ENCODE data around the gene VASH1.
"Not testable (repeated sequence)": the region's sequence is repeated elsewhere in the genome, so short reads cannot be mapped to it uniquely, and the experiment has no call there.

VASH1 gene

GRCh38 chr14:76729953-76730505 lies 31.2 kb upstream of the VASH1 start:
- Histone ChIP-seq H2AK5ac (ENCODE audit: low read length) (no peak overlapping the region), H3K4me2 (ENCODE audit: low read length) (no peak overlapping the region), H3K79me2 (ENCODE audit: control insufficient read depth, insufficient read depth, low read length) (no peaks in the 10 kb centered on the region), H3K27me3 (ENCODE audit: insufficient read depth, low read length, poor library complexity) (no peaks in the 10 kb centered on the region), H2BK120ac (ENCODE audit: low read depth, low read length) (no peak overlapping the region), H3K36me3 (ENCODE audit: control insufficient read depth, insufficient read depth, low read length) (no peaks in the 10 kb centered on the region), H3K18ac (ENCODE audit: low read length) (no peak overlapping the region), H3K4me1 (ENCODE audit: control insufficient read depth, low read depth, low read length) (no peaks in the 10 kb centered on the region), H3K4me3 (ENCODE audit: low read length) (no peak overlapping the region), H3K79me1 (ENCODE audit: low read length) (no peaks in the 10 kb centered on the region), H3K4ac (ENCODE audit: low read depth, low read length) (no peak overlapping the region), H2BK5ac (ENCODE audit: low read length) (no peak overlapping the region), H3K9ac (ENCODE audit: low read length) (no peak overlapping the region), H2BK15ac (replicated peaks; ENCODE audit: low read depth) (no peak overlapping the region), H3K23ac (ENCODE audit: low read length) (no peak overlapping the region), H4K5ac (ENCODE audit: low read length) (no peak overlapping the region), H4K8ac (ENCODE audit: low read depth, low read length) (no peak overlapping the region), H3K56ac (ENCODE audit: low read length) (no peak overlapping the region), H3K27ac (ENCODE audit: low read depth, low read length) (no peak overlapping the region)
- WGBS (ENCODE audit: extremely low coverage, insufficient coverage, low lambda C conversion rate), result no CpG with 5 or more reads among the region's 1 CpG
- no peak for DNase-seq

- not testable (repeated sequence) for H3K79me2 ChIP-seq (ENCODE audit: control insufficient read depth, insufficient read depth, low read length); H3K27me3 ChIP-seq (ENCODE audit: insufficient read depth, low read length, poor library complexity); H3K4me1 ChIP-seq (ENCODE audit: control insufficient read depth, low read depth, low read length); H3K4me3 ChIP-seq (ENCODE audit: low read length); H2BK5ac ChIP-seq (ENCODE audit: low read length); H3K23ac ChIP-seq (ENCODE audit: low read length); DNase-seq; H2BK15ac ChIP-seq (replicated peaks; ENCODE audit: low read depth); H2BK120ac ChIP-seq (ENCODE audit: low read depth, low read length); H3K9ac ChIP-seq (ENCODE audit: low read length); H4K8ac ChIP-seq (ENCODE audit: low read depth, low read length); H3K4ac ChIP-seq (ENCODE audit: low read depth, low read length); H2AK5ac ChIP-seq (ENCODE audit: low read length); H3K56ac ChIP-seq (ENCODE audit: low read length); H3K27ac ChIP-seq (ENCODE audit: low read depth, low read length); H3K79me1 ChIP-seq (ENCODE audit: low read length); H3K36me3 ChIP-seq (ENCODE audit: control insufficient read depth, insufficient read depth, low read length); H3K18ac ChIP-seq (ENCODE audit: low read length); H3K4me2 ChIP-seq (ENCODE audit: low read length); H4K5ac ChIP-seq (ENCODE audit: low read length)
- no CpG with 5 or more reads among the region's 31 CpGs for WGBS (ENCODE audit: extremely low coverage, insufficient coverage, low lambda C conversion rate)
These were observed 26.8 kb upstream of the VASH1 start for GRCh38 chr14:76734501-76734900.

- DNase-seq, result no peak
- Histone ChIP-seq H3K79me1 (ENCODE audit: low read length) (no peaks in the 10 kb centered on the region), H3K79me2 (ENCODE audit: control insufficient read depth, insufficient read depth, low read length) (no peaks in the 10 kb centered on the region), H3K56ac (ENCODE audit: low read length) (no peak overlapping the region), H3K4me1 (ENCODE audit: control insufficient read depth, low read depth, low read length) (no peaks in the 10 kb centered on the region), H3K9ac (ENCODE audit: low read length) (no peak overlapping the region), H2BK5ac (ENCODE audit: low read length) (no peak overlapping the region), H3K4ac (ENCODE audit: low read depth, low read length) (no peak overlapping the region), H2AK5ac (ENCODE audit: low read length) (no peak overlapping the region), H2BK120ac (ENCODE audit: low read depth, low read length) (no peak overlapping the region), H3K18ac (ENCODE audit: low read length) (no peak overlapping the region), H3K27me3 (ENCODE audit: insufficient read depth, low read length, poor library complexity) (no peaks in the 10 kb centered on the region), H3K4me3 (ENCODE audit: low read length) (no peak overlapping the region), H3K36me3 (ENCODE audit: control insufficient read depth, insufficient read depth, low read length) (no peaks in the 10 kb centered on the region), H4K8ac (ENCODE audit: low read depth, low read length) (no peak overlapping the region), H3K23ac (ENCODE audit: low read length) (no peak overlapping the region), H3K27ac (ENCODE audit: low read depth, low read length) (no peak overlapping the region), H4K5ac (ENCODE audit: low read length) (no peak overlapping the region), H2BK15ac (replicated peaks; ENCODE audit: low read depth) (no peak overlapping the region), H3K4me2 (ENCODE audit: low read length) (no peak overlapping the region)
These were observed 24.8 kb upstream of the VASH1 start for GRCh38 chr14:76736514-76736913.

DNA sequence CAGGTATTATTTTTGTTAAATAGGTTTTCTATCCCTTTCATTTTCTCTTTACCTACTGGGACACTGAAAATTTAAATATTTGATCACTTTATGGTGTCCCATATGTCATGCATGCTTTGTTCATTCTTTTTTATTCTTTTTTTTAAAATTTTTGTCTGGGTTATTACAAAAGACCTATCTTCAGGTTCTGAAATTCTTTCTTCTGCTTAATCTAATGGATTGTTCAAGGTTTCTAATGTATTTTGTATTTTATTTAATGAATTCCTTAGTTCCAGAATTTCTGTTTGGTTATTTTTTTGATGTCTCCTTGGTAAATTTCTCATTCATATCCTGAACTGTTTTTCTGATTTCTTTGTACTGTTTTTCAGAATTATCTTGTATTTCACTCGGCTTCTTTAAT lies 20.2 kb upstream of the VASH1 start:
- no peak overlapping the region for H3K4ac ChIP-seq (ENCODE audit: low read depth, low read length)
- no peaks in the 10 kb centered on the region for H3K36me3 ChIP-seq (ENCODE audit: control insufficient read depth, insufficient read depth, low read length)
- H2AK5ac ChIP-seq (ENCODE audit: low read length), result no peak overlapping the region
- no peak overlapping the region for H2BK5ac ChIP-seq (ENCODE audit: low read length)
- no peak overlapping the region for H4K5ac ChIP-seq (ENCODE audit: low read length)
- H3K23ac ChIP-seq (ENCODE audit: low read length), result no peak overlapping the region
- H3K56ac ChIP-seq (ENCODE audit: low read length), result no peak overlapping the region
- H3K4me3 ChIP-seq (ENCODE audit: low read length), result no peak overlapping the region
- no peaks in the 10 kb centered on the region for H3K79me2 ChIP-seq (ENCODE audit: control insufficient read depth, insufficient read depth, low read length)
- H2BK120ac ChIP-seq (ENCODE audit: low read depth, low read length), result no peak overlapping the region
- no peaks in the 10 kb centered on the region for H3K79me1 ChIP-seq (ENCODE audit: low read length)
- WGBS (ENCODE audit: extremely low coverage, insufficient coverage, low lambda C conversion rate), result no CpG with 5 or more reads among the region's 1 CpG
- no peak overlapping the region for H4K8ac ChIP-seq (ENCODE audit: low read depth, low read length)
- no peak overlapping the region for H3K9ac ChIP-seq (ENCODE audit: low read length)
- no peak overlapping the region for H3K18ac ChIP-seq (ENCODE audit: low read length)
- DNase-seq, result no peak
- H3K27ac ChIP-seq (ENCODE audit: low read depth, low read length), result no peak overlapping the region
- no peaks in the 10 kb centered on the region for H3K27me3 ChIP-seq (ENCODE audit: insufficient read depth, low read length, poor library complexity)
- H2BK15ac ChIP-seq (replicated peaks; ENCODE audit: low read depth), result no peak overlapping the region
- no peak overlapping the region for H3K4me2 ChIP-seq (ENCODE audit: low read length)
- H3K4me1 ChIP-seq (ENCODE audit: control insufficient read depth, low read depth, low read length), result no peaks in the 10 kb centered on the region

GRCh38 chr14:76742185-76742584 lies 19.1 kb upstream of the VASH1 start:
- DNase-seq, result no peak
- Histone ChIP-seq H4K8ac (ENCODE audit: low read depth, low read length) (no peak overlapping the region), H3K9ac (ENCODE audit: low read length) (no peak overlapping the region), H3K18ac (ENCODE audit: low read length) (no peak overlapping the region), H2AK5ac (ENCODE audit: low read length) (no peak overlapping the region), H3K4me2 (ENCODE audit: low read length) (no peak overlapping the region), H3K56ac (ENCODE audit: low read length) (no peak overlapping the region), H3K36me3 (ENCODE audit: control insufficient read depth, insufficient read depth, low read length) (no peaks in the 10 kb centered on the region), H3K79me1 (ENCODE audit: low read length) (no peaks in the 10 kb centered on the region), H3K79me2 (ENCODE audit: control insufficient read depth, insufficient read depth, low read length) (no peaks in the 10 kb centered on the region), H3K27me3 (ENCODE audit: insufficient read depth, low read length, poor library complexity) (no peaks in the 10 kb centered on the region), H3K4ac (ENCODE audit: low read depth, low read length) (no peak overlapping the region), H2BK15ac (replicated peaks; ENCODE audit: low read depth) (no peak overlapping the region), H4K5ac (ENCODE audit: low read length) (no peak overlapping the region), H3K4me3 (ENCODE audit: low read length) (no peak overlapping the region), H3K27ac (ENCODE audit: low read depth, low read length) (no peak overlapping the region), H2BK120ac (ENCODE audit: low read depth, low read length) (no peak overlapping the region), H3K23ac (ENCODE audit: low read length) (no peak overlapping the region), H3K4me1 (ENCODE audit: control insufficient read depth, low read depth, low read length) (no peaks in the 10 kb centered on the region), H2BK5ac (ENCODE audit: low read length) (no peak overlapping the region)
- WGBS (ENCODE audit: extremely low coverage, insufficient coverage, low lambda C conversion rate), result no CpG with 5 or more reads among the region's 6 CpGs

GRCh38 chr14:76742966-76743365 lies 18.3 kb upstream of the VASH1 start:
- DNase-seq, result no peak

More at GRCh38 chr14:76742966-76743365, 18.3 kb upstream of the VASH1 start:
- Histone ChIP-seq H3K23ac (ENCODE audit: low read length) (no peak overlapping the region), H3K4ac (ENCODE audit: low read depth, low read length) (no peak overlapping the region), H3K4me2 (ENCODE audit: low read length) (no peak overlapping the region), H3K79me1 (ENCODE audit: low read length) (no peaks in the 10 kb centered on the region), H2AK5ac (ENCODE audit: low read length) (no peak overlapping the region), H2BK15ac (replicated peaks; ENCODE audit: low read depth) (no peak overlapping the region), H3K4me1 (ENCODE audit: control insufficient read depth, low read depth, low read length) (no peaks in the 10 kb centered on the region), H3K27me3 (ENCODE audit: insufficient read depth, low read length, poor library complexity) (no peaks in the 10 kb centered on the region), H3K79me2 (ENCODE audit: control insufficient read depth, insufficient read depth, low read length) (no peaks in the 10 kb centered on the region), H3K4me3 (ENCODE audit: low read length) (no peak overlapping the region), H2BK120ac (ENCODE audit: low read depth, low read length) (no peak overlapping the region), H3K27ac (ENCODE audit: low read depth, low read length) (no peak overlapping the region), H4K5ac (ENCODE audit: low read length) (no peak overlapping the region), H2BK5ac (ENCODE audit: low read length) (no peak overlapping the region), H3K36me3 (ENCODE audit: control insufficient read depth, insufficient read depth, low read length) (no peaks in the 10 kb centered on the region), H3K9ac (ENCODE audit: low read length) (no peak overlapping the region), H4K8ac (ENCODE audit: low read depth, low read length) (no peak overlapping the region), H3K18ac (ENCODE audit: low read length) (no peak overlapping the region), H3K56ac (ENCODE audit: low read length) (no peak overlapping the region)
- WGBS (ENCODE audit: extremely low coverage, insufficient coverage, low lambda C conversion rate), result no CpG with 5 or more reads among the region's 7 CpGs
